Amniotic epithelial cell (primary cell): Measurements from ENCODE around the gene SKAP1.
A peak's percentile ranks its signal among the peaks of the same experiment; 100 is the strongest.

Experiments used
- DNase-seq: peaks from one replicate; pipeline ENCODE4 v3.0.0-alpha.2; 2010; ENCODE audit warnings: low read depth

SKAP1 gene

DNA sequence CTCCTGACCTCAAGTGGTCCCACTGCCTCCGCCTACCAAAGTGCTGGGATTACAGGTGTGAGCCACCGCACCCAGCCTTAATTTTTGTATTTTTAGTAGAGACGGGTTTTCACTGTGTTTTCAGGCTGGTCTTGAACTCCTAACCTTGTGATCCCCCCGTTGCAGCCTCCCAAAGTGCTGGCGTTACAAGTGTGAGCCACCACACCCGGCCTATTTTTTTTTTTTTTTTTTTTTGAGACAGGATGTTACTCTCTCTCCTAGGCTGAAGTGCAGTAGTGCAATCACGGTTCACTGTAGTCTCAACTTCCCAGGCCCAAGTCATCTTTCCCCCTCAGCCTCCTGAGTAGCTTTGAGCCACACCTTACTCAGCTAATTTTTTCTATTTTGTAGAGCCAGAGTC is 325.6 kb downstream of the SKAP1 start:
- DNase-seq = no peak

- no peak for DNase-seq
Measured at GRCh38 chr17:48102798-48103715, 327.0 kb downstream of the SKAP1 start.

DNA sequence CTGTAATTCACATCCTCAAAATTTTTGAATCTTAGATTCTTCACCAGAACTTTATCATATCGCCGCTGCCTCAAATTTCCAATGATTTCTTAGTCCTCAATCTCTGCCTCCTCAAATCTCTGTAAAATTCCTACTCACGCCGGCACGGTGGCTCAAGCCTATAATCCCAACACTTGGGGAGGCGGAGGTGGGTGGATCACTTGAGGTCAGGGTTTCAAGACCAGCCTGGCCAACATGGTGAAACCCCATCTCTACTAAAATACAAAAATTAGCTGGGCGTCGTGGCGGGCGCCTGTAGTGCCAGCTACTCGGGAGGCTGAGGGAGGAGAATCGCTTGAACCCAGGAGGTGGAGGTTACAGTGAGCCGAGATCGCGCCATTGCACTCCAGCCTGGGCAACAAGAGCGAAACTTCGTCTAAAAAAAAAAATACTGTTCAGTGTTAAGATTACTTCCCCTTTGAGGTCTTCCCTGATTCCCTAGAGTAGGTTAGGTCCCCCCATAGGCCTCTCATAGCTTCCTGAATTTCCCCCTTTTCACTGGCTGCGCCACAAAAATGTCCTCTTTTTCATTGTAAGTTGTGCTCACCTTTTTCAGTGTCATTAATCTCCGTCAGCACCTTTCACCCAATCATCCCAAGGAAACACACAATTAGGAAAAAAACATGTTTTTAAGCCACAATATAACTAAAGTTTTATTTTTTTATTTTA is 327.8 kb downstream of the SKAP1 start:
- no peak for DNase-seq

DNA sequence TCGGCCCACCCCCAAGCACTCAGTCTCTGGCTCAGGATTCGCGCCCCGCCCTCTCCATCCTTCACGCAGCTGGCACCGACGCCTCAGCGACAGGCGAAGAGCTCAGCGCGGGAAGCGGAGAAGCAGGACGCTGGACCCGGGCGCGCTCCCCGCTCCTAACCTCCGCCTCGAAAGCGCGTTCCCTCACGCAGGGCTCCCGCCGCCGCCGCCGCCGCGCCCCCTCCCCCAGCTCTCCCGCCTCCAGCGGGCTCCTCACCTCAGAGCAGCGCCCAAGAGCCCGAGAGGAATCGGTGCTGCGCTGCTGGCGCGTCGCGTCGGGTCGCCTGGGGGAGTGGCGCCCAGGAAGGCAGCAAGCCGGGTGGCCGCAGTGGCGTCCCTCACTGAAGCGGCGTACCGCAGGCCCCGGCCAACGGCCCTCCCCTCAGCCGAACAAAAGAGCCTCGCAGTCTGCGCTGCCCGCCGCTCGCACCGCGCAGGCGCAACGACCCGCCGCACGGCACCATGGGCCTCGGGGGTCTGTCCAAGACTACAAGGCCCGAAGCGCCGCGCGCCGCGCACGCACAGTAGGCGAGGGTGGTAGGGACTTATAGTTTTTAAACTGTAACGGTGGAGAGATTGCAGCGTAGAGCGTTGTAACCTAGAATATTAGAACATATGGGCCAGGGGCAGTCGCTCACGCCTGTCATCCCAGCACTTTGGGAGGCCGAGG is 328.8 kb downstream of the SKAP1 start, which contains the start of gene CBX1:
Gene CBX1, minus strand, starts transcription at position 467 of the 709 bp plus-strand sequence. CDS start 24,474 bp downstream, outside the sequence.
- DNase-seq = peak; percentile 92

DNA sequence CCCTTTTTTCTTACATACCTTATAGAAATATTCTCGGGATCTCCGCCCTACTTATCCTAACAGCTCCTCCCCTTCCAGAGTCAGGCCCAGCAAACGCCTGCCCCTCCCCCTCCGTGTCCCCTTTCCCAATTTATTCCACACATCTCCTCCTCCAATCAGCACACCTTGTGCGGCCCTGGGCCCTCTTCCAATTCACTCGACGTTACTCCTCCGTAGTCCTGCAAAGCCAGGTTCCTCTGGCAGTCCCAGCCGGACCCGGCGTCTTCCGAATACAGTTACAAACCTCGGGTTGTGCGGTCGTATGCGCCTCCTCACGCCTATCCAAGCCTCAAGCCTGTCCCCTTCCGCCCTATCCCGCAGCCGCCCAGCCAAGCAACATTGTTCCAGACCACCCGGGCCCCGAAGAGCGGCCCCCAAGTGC is 329.4 kb downstream of the SKAP1 start:
- peak; percentile 56 for DNase-seq

- DNase-seq = peak; percentile 55
Measured at GRCh38 chr17:48100160-48100559, 329.9 kb downstream of the SKAP1 start.

DNA sequence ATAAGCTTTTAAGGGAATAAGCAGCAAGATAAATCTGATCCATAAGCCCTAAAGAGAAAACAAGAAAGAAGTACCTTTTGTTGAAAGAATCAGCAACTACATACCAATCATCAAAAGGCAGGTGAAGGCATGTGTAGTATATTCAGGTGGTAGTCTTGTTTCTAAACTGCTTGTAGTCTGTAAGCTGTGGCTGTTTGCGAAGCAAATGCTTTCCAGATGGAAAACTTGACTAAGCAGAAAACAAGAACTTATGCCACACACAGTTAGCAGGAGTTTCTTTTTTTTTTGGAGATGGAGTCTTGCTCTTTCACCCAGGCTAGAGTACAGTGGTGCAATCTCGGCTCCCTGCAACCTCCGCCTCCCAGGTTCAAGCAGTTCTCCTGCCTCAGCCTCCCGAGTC is 334.4 kb downstream of the SKAP1 start:
- DNase-seq = no peak

GRCh38 chr17:48093341-48094045 is 336.5 kb downstream of the SKAP1 start:
- no peak for DNase-seq

DNA sequence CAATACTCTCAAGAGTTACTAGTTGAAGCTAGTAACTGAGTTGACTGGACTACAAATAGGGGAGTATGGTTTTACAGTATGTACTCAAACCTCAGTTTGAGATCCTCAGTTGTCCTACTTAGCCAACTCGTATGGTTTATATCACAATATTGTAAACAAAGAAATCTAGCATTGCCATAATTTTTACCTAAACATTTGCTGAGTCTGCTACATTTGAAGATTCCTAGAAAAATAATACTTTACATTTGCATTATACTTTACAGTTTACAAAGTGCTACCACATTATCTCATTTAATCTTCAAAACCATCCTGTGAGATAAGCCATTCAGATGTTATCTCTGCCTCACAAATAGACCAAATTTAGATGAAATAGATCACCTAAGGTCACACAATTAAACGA is 345.1 kb downstream of the SKAP1 start:
- DNase-seq = no peak
